ENCODE data around the gene NANOS2. TPM values are rescaled to one million over a fixed set of nuclear protein-coding genes. Genes with fewer than 3 reads are reported as not detected.

Gene NANOS2
- total RNA-seq, 1 donor from 2014 or later = not detected

DNA sequence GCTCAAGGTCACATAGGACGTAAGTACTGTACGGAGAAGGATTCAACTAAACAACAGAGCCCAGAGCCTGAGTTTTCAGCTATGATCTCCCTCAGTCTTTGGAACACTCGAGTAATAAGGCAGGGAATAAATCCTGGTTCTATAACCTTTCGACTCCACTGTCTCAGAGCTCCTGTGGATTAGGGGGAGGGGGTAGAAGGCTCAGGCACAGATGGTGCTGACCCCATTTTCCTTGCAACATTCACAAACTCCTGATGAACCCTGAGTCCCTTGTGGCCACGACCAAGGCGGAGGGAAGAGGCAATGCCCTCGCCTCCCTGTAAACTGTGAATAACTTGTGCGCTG, 37.7 kb upstream of the NANOS2 start:
- H3K36me3 ChIP-seq = no peaks in the 10 kb centered on the region
- H3K4me3 ChIP-seq = no peak overlapping the region
- ATAC-seq (no peak), DNase-seq (no peak)
- peaks cover 14% of the 10 kb centered on the region for H3K27me3 ChIP-seq
- intact Hi-C loops (cut with DNase I) = no loop called here
- peaks cover 9% of the 10 kb centered on the region for H3K4me1 ChIP-seq
- no peak overlapping the region for H3K27ac ChIP-seq
- TF ChIP-seq, protein P1, sequence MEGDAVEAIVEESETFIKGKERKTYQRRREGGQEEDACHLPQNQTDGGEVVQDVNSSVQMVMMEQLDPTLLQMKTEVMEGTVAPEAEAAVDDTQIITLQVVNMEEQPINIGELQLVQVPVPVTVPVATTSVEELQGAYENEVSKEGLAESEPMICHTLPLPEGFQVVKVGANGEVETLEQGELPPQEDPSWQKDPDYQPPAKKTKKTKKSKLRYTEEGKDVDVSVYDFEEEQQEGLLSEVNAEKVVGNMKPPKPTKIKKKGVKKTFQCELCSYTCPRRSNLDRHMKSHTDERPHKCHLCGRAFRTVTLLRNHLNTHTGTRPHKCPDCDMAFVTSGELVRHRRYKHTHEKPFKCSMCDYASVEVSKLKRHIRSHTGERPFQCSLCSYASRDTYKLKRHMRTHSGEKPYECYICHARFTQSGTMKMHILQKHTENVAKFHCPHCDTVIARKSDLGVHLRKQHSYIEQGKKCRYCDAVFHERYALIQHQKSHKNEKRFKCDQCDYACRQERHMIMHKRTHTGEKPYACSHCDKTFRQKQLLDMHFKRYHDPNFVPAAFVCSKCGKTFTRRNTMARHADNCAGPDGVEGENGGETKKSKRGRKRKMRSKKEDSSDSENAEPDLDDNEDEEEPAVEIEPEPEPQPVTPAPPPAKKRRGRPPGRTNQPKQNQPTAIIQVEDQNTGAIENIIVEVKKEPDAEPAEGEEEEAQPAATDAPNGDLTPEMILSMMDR (IDR thresholded peaks at IDR 0.05) = no peak
- no peaks in the 10 kb centered on the region for H3K9me3 ChIP-seq

DNA sequence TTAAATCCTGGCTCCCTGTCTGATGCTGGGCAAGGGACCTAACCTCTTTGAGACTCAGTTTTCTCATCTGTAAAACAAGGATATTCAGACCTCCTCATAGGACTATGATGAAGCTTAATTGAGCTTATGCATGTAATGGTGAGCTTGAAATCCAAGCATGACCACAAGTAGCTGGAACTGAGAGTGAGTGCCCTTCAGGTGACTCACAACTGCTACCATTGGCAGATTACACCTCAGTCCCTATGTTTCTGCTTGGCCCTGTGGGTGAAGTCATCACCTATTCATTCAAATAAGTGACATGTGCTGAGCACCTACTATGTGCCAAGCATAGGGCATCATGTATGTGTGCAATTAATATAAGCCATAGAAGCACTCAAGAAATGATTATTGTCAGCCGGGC, 33.3 kb upstream of the NANOS2 start:
- H3K27me3 ChIP-seq = no peaks in the 10 kb centered on the region
- no peaks in the 10 kb centered on the region for H3K36me3 ChIP-seq
- ATAC-seq (no peak), DNase-seq (no peak)
- no peaks in the 10 kb centered on the region for H3K9me3 ChIP-seq
- intact Hi-C loops (cut with DNase I) = no loop called here
- TF ChIP-seq, protein P1 (IDR thresholded peaks at IDR 0.05) = no peak
- no peaks in the 10 kb centered on the region for H3K4me1 ChIP-seq
- H3K27ac ChIP-seq = no peak overlapping the region
- no peak overlapping the region for H3K4me3 ChIP-seq

DNA sequence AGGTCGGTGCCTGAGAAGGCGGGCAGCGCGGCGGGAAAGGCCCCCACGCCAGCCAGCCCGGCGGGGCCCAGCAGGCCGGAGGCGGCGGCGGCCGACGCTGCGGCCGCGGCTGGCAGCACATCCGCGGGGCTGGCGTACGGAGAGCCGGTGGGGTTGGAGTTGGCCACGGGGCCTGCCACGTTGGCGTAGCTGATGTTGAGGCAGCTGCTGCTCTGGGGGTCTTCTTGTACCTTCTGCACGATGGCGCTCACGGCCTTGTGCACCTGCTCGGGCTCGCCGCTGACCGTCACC, 25.9 kb upstream of the NANOS2 start:
- no peak overlapping the region for H3K27ac ChIP-seq
- H3K9me3 ChIP-seq = no peaks in the 10 kb centered on the region
- H3K36me3 ChIP-seq = no peaks in the 10 kb centered on the region
- ATAC-seq (no peak), DNase-seq (no peak)
- intact Hi-C loops (cut with DNase I) = no loop called here
- no peaks in the 10 kb centered on the region for H3K4me1 ChIP-seq
- H3K4me3 ChIP-seq = no peak overlapping the region
- H3K27me3 ChIP-seq = peaks cover 24% of the 10 kb centered on the region
- TF ChIP-seq, protein P1 (IDR thresholded peaks at IDR 0.05) = no peak

DNA sequence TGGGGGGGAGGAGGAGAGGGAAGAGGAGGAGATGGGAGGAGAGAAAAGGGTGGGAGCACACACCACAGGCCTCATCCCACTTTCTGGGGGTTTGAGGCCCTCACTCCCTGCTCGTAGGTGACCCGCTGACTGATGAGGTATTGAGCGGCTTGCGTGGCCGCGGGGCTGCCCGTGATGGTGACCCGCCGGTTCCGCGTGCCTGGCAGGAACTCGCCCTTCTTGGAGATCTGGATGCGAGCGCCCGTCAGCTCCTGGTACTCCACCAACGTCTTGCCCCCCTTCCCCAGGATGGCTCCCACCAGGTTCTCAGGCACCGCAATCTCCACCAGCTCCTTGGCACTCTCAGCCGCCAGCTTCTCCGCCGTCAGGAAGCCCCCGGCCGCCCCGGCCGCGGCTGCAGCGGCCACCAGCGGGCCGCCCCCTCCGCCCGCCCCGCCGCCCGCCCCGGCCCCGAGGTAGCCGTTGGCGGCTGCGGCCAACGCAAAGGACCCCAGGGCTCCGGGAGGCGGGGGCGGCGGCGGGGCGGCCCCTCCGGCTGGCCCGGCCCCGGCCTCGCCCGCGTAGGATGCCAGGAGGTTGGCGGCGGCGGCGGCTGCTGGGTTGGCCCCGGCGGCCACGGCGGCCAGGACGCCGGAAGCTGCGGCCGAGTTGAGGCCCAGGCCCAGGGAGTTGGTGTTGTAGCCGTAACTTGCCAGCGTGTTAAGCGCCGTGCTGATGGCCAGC, 25.4 kb upstream of the NANOS2 start:
- H3K9me3 ChIP-seq = no peaks in the 10 kb centered on the region
- DNase-seq (no peak), ATAC-seq (no peak)
- H3K36me3 ChIP-seq = no peaks in the 10 kb centered on the region
- H3K4me1 ChIP-seq = no peaks in the 10 kb centered on the region
- intact Hi-C loops (cut with DNase I) = no loop called here
- TF ChIP-seq, protein P1 (IDR thresholded peaks at IDR 0.05) = no peak
- H3K4me3 ChIP-seq = no peak overlapping the region
- peaks cover 29% of the 10 kb centered on the region for H3K27me3 ChIP-seq
- no peak overlapping the region for H3K27ac ChIP-seq

DNA sequence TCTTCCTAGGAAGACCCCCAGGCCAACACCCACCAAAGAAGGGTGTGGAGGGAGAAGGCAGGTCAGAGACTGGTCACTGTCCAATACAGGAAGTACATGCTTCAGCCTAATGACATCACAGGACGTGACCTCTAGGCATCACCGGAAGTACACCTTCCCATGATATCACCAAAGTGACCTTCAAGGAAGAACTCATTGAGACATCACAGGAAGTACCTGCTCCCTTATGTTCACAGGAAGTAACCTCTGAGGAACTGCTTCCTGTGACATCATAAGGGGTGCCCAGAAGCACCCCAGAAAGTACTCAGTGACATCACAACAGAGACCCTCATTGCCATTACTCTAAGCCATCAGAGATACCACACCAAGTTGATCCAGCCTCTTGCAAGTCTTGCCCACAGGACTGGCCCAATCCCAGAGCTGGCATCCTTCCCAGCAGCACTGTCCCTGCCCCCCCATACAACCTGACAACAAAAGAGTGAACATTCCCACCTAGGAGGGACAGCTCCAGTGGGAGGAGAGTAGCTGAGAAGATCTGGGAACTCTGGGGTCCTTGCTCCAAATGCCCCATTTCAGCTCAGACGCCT, 24.2 kb upstream of the NANOS2 start:
- no peak overlapping the region for H3K4me3 ChIP-seq
- H3K4me1 ChIP-seq = no peaks in the 10 kb centered on the region
- DNase-seq (no peak), ATAC-seq (no peak)
- H3K36me3 ChIP-seq = no peaks in the 10 kb centered on the region
- no peaks in the 10 kb centered on the region for H3K9me3 ChIP-seq
- intact Hi-C loops (cut with DNase I) = no loop called here
- no peak overlapping the region for H3K27ac ChIP-seq
- H3K27me3 ChIP-seq = peaks cover 39% of the 10 kb centered on the region
- TF ChIP-seq, protein P1 (IDR thresholded peaks at IDR 0.05) = no peak

DNA sequence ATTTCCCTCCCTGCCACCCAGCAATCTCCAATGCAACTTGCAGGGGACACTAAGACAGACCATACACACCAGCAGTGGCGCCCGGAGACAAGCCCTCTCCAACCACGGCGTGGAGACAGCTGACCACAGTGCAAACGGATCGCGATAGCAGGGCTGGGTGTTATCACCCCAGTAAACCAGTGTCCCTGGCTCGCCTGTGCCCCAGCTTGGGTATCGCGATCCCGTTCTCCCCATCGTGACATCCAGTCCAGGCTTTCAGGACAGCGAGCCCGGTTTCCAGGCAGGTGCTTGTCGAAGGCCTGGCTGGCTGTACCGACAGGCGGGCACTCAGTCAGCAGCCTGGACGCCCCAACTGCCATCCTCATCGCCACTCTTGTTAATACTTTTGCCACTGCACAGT, 20.7 kb upstream of the NANOS2 start:
- Histone ChIP-seq H3K27me3 (peaks cover 42% of the 10 kb centered on the region), H3K4me1 (no peaks in the 10 kb centered on the region), H3K36me3 (no peaks in the 10 kb centered on the region), H3K27ac (no peak overlapping the region), H3K9me3 (no peaks in the 10 kb centered on the region), H3K4me3 (no peak overlapping the region)
- TF ChIP-seq, protein P1 (IDR thresholded peaks at IDR 0.05) = no peak
- no peak for ATAC-seq
- intact Hi-C loops (cut with DNase I) = no loop called here
- no peak for DNase-seq

Data from upper lobe of right lung (tissue), 1 donor.